Peyer's patch (tissue), 4 donors: ENCODE results near the gene AKIP1.

Experiments used
- CTCF ChIP-seq, 6 experiments: fragments of 450-650 bp in 4 of 6; fragments of 200-600 bp in 2 of 6; sonication (generic) in 1 of 6; IDR thresholded peaks; one replicate each; pipeline ENCODE4 v1.5.1; 2017 to 2019; ENCODE audit warnings: antibody characterized with exemption in 6 of 6, mild to moderate bottlenecking in 3 of 6, moderate library complexity in 1 of 6
- POLR2A ChIP-seq, 2 donors: fragments of 450-650 bp; IDR thresholded peaks; one replicate each; pipeline ENCODE4 v1.5.1; 2017; ENCODE audit warnings: antibody characterized with exemption in 2 of 2, mild to moderate bottlenecking in 2 of 2, moderate library complexity in 2 of 2

- TF ChIP-seq CTCF (IDR thresholded peaks at IDR 0.05) (no peak), POLR2A (IDR thresholded peaks at IDR 0.05) (no peak)
These were observed 26.2 kb downstream of the AKIP1 start for GRCh38 chr11:8937159-8937558.
